HG02642 (cell line): ENCODE data around the gene SEC24D.

Experiments
- ATAC-seq: cut with Tn5 transposase; IDR thresholded peaks from one replicate; pipeline ENCODE4 v1.9.1; 2021; ENCODE audit warnings: mild to moderate bottlenecking; ENCODE audit not compliant: unreplicated experiment, poor library complexity

The SEC24D gene

DNA sequence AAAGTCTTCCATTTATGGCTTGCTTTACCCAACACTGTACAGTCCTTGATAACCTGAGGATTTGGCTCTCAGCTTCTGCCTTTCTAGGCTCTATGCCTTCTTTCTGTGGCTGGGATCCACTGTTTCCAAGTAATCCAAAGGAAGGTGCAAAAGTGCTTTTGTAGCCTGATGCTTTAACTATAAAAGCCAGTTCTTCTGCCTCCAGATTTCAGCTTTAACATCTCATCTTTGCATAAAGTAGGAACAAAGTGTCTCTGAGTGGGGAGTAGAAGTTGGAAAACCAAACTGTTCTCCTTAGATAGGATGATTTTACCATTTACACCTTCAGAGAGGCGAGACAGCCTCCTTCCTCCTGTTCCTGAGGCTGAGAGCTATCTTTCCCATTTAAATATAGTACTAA, 11.1 kb upstream of the SEC24D start:
- ATAC-seq, result no peak

DNA sequence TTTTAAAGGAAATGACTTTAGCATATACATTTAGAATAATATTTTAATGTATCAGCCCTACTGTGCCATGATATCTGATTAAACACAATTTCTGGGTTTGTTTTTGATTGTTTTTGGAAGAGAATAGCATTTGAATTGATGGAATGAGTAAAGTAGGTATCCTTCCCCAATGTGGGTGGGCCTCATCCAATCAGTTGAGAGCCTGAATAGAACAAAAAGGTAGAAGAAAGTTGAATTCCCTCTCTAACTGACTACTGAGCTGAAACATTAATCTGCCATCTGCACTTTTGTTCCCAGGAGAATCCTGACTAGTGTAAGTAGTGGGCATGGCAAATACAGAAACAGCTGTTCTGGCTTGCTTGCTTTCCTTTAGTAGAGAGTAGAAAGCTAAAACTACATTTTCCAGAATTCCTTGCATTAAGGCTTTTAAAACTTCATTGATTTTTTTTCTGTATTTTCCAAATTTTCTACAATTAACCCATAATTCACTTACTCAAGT, 9.7 kb upstream of the SEC24D start:
- no peak for ATAC-seq

DNA sequence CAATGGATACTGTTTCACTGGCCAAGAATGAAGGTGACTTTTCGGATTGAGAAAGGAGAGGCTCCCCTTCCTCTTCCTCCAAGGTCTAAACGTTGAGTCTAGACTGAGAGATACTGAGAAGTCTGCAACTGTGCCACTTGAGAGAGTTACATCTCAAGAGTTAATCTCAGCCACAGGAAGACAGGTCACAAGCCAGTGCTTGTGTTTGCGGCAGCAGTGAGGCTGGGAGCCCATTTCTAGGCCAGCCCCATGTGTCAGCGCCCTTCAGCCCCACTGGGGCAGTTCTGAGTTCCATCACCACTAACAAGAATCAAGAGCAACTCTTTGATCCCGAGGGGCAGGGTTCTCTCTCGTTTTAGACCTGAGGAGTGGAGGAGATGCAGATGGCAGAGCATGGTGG, 7.3 kb upstream of the SEC24D start:
- no peak for ATAC-seq

DNA sequence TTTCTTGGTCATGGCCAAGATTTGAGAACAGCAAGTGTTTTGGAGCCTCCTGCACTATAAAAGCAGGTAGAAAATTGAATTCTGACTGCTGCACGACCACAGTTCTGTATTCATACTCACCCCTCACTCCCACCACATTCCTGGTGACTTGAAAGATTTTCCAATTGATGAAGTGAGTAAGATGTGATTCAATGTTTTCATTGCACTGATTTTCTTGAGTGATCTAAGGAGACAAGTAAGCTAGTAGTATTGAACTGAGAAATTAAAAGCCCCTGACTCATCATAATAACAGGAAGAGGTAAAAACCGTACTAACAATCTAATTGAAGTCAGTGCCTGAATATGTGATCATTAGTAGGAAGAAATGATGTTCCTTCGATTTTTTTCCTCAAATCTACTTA, 6.1 kb upstream of the SEC24D start:
- no peak for ATAC-seq

DNA sequence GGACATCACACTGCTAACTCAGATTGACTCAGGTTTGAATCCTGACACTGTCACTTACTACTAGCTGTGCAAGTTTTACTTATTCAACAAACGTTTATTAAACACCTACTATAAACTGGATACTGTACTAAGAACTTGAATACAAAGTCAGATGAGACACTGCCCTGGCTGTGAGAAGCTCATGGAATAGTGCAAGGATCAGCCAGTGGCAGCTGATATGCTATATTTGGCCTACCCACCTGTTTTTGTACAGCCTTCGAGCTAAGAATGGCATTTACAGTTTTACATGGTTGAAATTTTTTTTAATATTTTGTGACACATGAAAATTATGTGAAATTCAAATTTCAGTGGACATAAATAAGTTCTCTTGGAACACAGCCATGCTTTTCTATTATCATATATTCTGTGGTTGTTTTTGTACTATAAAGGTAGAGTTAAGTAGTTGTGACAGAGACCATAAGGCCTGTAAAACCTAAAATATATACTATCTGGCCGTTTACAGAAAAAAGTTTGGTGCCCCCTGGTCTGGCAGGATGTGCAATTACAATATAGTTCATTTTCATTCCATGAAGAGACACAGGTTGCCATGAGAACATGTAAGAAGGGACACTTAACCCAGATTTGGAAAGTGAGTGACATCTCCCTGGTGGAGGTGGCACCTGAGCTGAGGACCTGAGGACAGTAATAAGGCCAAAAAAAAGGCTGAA, 3.4 kb upstream of the SEC24D start:
- ATAC-seq, result no peak

DNA sequence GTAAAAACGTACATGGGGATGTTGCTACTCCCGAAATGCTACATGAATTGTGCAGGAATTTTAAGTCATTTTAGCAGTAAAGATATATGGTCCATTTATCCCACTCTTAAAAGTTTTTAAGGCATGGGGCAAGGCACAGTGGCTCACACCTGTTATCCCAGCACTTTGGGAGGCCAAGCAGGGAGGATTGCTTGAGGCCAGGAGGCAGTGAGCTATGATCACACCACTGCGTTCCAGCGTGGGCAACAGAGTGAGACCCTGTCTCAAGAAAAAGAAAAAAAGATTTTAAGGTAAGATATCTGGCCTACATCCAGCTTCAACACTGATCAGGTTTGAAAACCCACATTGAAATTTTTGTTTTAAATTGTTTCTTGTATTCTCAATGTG, 1.2 kb upstream of the SEC24D start:
- ATAC-seq, result no peak

DNA sequence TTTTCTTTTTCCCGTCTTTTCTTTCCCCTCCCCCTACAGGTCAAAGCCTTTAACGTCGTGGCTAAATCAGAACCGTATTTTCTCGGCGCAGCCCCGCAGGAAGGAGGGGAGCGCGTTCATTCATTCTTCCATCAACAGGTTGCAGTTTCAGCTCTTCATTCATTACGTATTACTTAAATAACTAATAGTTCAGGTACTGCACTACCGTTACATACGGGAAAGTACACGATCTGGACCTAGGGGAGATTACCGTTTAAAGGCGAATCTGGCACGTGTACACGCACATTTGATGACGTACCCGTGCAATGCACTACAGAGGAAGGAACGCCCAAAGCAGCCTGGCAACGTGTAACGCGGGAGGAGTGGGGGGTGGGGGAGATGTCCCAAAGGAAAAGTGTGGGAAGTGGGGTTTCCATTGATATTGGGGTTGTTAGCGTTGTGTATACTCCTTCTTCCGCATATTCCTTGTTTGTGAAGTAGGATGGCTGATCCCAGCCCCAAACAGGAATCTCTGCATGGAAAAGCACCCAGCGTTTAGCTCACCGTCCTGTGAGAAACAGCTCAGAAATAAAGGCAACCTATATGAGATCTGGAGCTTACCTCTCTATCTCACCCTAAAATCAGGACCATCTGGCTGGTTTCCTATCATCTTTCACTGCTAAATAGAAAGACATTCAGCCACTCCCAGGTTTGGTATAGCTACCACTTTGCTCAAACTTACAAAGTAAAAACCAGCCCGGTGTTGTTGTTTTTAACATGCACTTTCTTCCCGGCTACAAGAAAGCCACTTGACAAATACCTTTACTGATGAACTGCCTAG, 585 bp upstream of the SEC24D start:
- peak; percentile 45 for ATAC-seq

DNA sequence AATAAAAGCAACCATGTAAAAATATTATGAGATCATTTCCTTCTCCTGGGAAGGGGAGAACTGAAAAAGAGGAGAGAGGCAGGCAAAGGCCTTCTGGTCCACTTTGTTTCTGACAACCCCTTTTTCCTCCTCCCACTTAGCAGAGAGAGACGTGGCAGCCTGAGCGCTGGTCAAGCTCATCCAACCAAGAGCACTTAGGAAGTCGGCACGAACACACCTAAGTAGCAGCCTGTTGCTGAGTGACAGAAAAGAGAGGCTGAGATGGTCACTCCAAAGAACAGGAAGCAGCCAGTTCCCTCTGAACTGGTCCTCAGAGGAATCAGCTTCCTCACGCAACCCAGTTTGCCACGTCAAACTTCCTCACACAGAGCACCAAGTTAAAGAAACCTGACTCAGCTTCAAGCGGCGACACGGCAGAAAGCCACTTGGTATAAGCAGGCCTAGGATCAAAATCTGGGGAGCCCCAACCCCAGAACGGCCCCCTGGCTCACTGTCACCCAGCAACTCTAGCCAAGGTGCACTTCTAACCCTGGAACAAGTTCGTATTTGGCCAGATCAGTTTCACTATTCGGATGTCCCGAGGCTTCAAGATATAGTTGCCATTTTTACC, 861 bp downstream of the SEC24D start:
- peak; percentile 64 for ATAC-seq

DNA sequence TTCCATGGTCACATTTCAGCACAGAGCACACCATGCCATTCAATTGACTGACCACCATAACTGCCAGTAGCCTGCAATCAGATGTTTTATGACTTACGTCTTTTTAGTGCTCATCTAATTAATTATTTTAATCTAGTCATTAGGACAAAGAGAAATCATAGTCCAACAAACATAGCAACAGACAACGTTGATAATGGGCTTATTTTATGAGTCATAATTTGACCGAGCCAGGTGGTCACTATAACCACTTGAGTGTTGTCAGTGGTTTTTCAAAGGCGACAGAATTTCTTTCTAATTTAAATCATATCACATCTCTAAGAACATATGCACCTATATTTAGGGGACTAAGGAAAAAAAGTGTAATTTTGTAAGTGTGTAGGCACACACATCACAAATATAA, 1.9 kb downstream of the SEC24D start:
- ATAC-seq, result no peak

DNA sequence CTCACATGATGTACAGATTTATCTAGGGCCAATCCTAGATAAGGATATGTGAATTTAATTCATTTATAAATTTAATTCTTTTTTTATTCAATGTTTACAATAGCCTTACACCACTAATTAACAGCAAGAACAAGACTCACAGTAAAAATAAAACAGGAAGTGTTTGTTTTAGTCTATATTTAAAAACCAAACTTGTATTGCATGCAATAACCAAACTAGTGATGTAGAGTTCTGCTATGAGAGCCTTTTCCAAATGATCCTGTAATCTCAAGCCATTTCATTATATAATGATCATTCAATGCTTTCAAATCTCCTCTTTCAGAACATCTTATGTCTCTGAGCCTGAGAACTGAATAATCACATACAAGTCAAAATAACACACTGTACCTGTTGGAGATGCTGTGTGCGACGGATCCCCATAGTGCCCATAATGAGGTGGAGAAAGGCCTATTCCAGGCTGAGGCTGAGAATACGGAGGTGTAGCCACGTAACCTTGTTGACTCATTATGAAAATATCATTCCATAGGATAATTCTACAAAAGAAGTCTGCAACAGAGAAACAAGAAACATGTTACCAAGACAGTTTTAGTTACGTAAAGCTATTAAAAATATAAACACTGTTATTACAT, 2.6 kb downstream of the SEC24D start:
- ATAC-seq, result no peak

DNA sequence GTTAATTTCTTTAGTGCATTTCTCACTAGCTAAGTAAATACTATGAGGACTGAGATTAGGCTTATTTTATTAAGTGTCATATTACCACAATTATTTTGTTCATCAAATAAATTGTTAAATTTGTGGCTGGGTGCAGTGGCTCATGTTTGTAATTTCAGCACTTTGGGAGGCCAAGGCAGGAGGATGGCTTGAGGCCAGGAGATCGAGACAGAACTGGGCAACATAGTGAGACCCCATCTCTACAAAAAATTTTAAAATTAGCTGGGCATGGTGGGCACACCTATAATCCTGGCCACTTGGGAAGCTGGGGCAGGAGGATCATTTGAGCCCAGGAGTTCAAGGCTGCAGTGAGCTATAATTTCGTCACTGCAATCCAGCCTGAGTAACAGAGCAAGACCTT, 6.8 kb downstream of the SEC24D start:
- ATAC-seq, result no peak

DNA sequence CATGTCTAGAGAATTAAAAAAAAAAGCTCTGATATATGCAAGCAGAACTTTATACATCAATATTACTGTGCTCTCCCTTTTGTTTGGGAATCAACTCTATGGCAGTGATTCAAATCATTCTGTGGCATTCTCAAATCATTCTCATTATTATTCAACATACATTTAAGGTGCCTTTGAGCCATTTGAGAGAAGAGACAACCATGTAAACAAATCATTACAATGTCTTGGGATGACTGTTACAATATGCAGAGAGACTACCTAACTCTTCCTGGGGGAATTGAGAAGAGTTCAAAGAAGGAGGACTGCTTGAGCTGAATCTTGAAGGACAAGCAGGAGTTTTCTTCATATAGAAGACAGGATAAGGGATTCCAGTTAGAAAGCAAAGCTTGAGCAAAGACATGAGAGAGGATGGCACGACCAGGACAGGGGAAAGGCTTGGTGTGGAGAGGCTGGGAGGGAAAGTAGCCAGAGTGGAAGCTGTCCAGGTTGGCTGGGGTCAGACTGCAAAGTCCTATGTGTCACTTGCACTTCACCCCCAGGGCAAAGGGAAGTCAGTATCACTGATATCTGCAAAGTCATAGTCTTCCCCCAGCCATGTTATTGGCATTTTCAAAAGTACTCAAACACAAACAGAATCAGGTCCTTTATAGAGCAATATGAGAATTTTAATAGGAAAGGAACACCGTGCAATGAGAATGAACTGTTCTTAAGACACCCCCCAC, 9.0 kb downstream of the SEC24D start:
- ATAC-seq, result peak; percentile 59

DNA sequence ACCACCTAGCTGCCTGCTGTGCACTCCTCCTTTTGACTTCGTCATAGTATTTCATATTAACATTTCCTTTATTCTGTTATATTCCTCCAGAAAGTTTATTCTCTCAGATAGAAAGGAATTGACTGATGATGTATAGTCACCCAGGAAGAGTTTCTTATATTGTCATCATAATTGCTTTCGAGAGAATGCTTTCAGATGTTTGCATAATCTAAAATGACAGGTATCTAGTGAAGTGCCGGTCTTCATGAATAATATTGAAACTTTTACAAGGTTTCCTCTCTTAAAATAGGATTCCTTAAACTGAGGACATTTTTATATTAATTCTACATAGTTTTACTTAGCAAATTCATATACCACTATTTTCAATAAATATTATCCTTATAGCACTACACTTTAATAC, 10.1 kb downstream of the SEC24D start:
- peak; percentile 68 for ATAC-seq

DNA sequence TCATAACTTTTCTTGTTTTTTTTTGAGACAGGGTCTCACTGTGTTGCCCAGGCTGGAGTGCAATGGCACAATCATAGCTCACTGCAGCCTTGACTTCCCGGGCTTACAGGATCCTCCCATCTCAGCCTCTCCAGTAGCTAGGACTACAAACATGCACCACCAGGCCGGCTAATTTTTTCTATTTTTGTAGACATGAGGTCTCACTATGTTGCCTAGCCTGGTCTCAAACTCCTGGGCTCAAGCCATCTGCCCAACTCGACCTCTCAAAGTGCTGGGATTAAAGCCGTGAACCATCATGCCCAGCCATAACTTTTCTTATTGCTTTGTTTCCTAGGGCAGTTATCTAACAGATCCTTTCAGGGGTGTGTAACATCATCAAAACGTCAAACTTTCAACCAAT, 11.8 kb downstream of the SEC24D start:
- no peak for ATAC-seq

DNA sequence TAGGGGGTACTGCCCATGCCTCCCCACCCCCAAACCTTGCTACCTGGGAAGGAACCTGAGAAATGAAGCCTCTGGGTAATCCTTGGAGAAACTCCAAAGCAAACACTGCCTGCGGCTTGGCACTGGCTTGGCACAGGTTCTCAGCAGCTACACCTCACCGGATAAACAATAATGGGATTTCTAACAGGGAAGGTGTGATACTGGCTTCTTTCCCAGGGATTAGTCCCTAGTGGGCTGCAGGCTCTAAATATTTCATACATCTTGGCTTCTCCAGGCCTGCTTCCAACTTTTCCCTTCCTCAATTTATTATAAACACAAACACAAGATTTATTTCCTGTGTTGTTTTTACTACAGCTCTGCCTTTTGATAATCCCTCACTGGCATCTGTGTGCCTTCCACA, 12.5 kb downstream of the SEC24D start:
- ATAC-seq, result no peak

DNA sequence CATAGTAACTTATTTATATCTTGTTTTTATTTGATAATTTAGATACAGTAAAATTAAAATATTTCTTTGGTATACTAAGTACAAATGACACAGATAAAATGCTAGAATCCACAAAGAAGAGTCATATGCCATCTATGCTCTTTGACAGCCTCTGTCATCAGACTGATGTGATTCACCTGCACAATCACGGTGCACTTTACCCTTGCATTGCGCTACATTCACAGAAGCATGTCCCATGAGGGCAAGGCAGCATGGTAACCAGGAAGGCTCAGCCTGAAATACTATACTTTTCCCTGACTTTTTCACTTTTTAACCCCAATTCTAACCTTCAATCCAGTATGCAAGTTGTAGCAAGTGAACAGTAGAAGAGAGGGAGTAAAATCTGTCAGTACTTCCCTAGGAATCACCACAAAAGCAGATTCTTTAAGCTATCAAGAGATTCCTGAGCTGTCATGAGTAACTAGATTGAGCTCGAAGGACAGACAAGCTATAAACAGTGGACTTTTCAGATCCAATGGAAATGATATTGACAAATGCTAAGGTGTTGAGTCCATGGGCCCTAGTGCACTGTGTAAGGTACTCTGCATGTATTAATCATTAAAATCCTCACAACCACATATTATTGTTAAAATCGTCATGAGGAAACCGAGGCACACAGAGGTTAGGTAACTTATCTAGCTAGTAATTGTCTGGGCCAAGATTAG, 14.2 kb downstream of the SEC24D start:
- ATAC-seq, result no peak

DNA sequence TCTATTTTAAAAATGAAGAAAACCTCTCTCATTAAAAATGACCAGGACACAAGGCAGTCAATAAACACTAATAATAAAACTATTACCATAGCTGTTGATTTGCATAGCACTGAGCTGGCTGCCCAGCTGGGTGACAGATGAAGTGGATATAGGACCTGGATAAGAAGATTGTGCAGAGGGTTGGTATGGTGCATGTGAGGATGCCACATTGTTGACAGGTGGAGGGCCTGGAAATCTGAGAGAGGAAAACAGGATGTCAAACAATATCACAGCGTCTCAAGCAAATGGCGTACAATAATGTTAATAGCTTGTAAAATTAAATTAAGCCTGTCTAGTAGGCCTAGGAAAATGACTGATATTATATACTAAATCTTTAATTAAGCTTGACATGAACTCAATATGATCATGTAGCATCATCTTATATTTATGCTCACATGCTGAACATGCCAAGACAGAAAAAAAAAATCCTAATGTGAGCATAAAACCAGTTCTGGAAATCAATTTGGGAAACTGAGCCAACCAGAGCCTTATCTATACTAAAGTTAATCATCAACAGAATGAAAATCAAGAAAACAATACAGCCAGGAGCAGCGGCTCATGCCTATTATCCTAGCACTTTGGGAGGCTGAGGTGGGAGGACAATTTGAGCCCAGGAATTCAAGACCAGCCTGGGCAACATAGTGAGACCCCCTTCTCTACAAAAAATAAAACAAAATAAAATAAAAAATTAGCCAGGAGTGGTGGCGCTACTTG, 18.6 kb downstream of the SEC24D start:
- no peak for ATAC-seq

DNA sequence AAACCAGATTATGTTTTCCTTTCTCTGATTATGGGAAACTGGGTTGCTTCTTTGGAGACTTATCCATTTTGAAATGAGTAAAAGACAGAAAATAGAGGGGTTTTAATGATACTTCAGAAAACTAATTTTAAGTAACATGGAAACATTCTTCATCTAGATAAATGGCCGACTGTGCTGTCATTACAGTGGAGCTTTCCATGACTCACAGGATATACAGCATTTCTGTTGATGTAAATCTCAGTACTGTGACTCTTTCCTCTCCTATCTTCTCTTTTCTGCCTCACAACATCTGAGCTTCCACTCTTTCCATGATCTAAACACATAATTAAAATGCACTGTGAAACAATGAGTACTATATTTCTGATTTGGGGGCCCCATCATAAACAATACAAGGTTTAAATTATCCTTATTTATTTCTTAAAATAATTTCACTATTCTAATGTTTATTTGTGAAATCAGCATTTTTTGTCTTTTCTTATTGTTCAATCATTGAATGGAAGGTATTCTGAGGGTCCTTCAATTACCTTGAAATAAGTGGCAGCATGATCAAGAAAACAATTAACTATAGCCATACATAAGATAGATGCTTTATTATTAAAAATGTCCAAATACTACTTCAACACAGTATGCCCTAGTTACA, 19.3 kb downstream of the SEC24D start:
- ATAC-seq, result no peak

DNA sequence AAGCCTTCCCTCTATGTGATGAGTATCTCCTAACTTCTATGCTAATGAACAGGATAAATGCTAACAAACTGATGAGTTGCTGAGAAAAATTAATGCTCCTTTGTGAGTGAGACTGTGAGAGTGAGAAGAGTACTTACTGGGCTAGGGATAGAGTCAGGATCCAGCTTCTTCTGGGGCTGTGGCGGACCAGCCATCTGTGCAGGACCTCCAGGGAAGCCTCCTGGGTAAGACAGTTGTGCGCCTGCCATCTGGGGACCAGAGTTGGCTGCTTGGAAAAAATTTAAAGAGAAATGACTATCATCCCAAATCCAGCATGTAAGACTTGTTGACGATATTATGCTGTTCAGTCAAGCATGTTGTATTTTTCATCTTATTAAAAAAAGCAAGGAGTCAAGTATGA, 21.0 kb downstream of the SEC24D start:
- no peak for ATAC-seq
